Pancreas (tissue), 10 donors: ENCODE data around the gene PPP1R3F. TPM values are rescaled to one million over a fixed set of nuclear protein-coding genes. Genes with fewer than 3 reads are reported as not detected.

Experiments used
- ATAC-seq, 4 donors: fragments of 200-7000 bp; cut with Tn5 transposase; one replicate each; pipeline versions ENCODE4 v1.8.0 to v1.9.1; 2020; ENCODE audit warnings: mild to moderate bottlenecking in 4 of 4, moderate library complexity in 4 of 4
- DNase-seq, 6 donors: peaks; one replicate each; pipeline ENCODE4 v3.0.0-alpha.2; 2020
- FAIRE-seq: peaks from 2 replicates; lab custom pipeline; 2012; peaks lifted over from hg19 to GRCh38; lab: Jason Lieb, UNC
- H3K27ac ChIP-seq, 4 donors: fragments of 200-600 bp; sonication (generic); 1 replicate in 3 of 4; 2 replicates in 1 of 4; pipeline versions ENCODE4 v1.5.0 to v1.8.0; 2020
- H3K27me3 ChIP-seq, 4 donors: fragments of 200-600 bp; one replicate each; pipeline ENCODE4 v1.8.0; 2021
- H3K36me3 ChIP-seq, 3 donors: fragments of 200-600 bp; sonication (generic) in 1 of 3; one replicate each; pipeline versions ENCODE4 v1.5.0 to v1.8.0; 2020 to 2021
- H3K4me1 ChIP-seq, 3 donors: fragments of 200-600 bp; one replicate each; pipeline ENCODE4 v1.8.0; 2021
- H3K4me3 ChIP-seq, 4 donors: fragments of 200-600 bp; sonication (generic) in 2 of 4; one replicate each; pipeline versions ENCODE4 v1.5.0 to v1.8.0; 2020 to 2021
- H3K9me3 ChIP-seq, 4 donors: fragments of 200-600 bp; one replicate each; pipeline ENCODE4 v1.8.0; 2021
- CTCF ChIP-seq, 4 donors: fragments of 200-600 bp; sonication (generic) in 3 of 4; IDR thresholded peaks; one replicate each; pipeline versions ENCODE4 v1.5.0 to v1.8.0; 2021; ENCODE audit warnings: antibody characterized with exemption in 4 of 4
- WGBS, 2 donors: extraction: QIAGEN DNeasy Blood & Tissue Kit; methylation state at CpG; one replicate each; pipeline ENCODE4 v1.1.7; 2013; 5-methylcytosine and 5-hydroxymethylcytosine counted together
- intact Hi-C, 3 donors: fragments of 100-400 bp; cut with DNase I; formaldehyde crosslinking; loops; one replicate each; pipeline versions ENCODE4 v1.11.1 to v1.14.2; 2022
- polyA plus RNA-seq, 2 donors: library from polyadenylated mRNA; stranded (reverse); fragments of 200-250 nt; gene quantifications; one replicate each; pipeline ENCODE4 v1.2.3, GENCODE V29; 2013
- total RNA-seq, 6 donors: library from RNA; stranded (reverse); fragmentation: NEBNext Ultra II Directional in 4 of 6; extraction: Animal tissue kit (Norgen Biotek cat#: 25700) in 4 of 6; gene quantifications; one replicate each; pipeline versions ENCODE4 v1.2.1 to v1.2.4, GENCODE V29; 2021 to 2023
- donor health status: healthy with polysubstance abuse.
- donor health status: DM: no; HTN: no; CAD: no; lungs with moderate emphysema.
- donor health status: DM: no; HTN: no; CAD: no.
- donor health status: control.
- donor health status: control.
- donor health status: Bipolar disorder and iron deficiency.
- donor health status: DM: yes; HTN: yes; CAD: no.
- donor health status: DM: no; HTN: no; CAD: no.
- donor health status: DM: no; HTN: no; CAD: no.
- donor health status: DM: yes; HTN: yes; CAD: no.

The PPP1R3F gene
- total and polyA plus RNA-seq, 8 donors = 1.1 to 5.6 (median 1.7) TPM

- ATAC-seq (peak; percentile 58 to 73 (median 70)), DNase-seq (peak in 4 of 6 donors; percentile 20 to 50 (median 50)), FAIRE-seq (no peak)
- H3K4me1 ChIP-seq = no peaks in the 10 kb centered on the region
- H3K9me3 ChIP-seq = no peaks in the 10 kb centered on the region
- 55 to 59% methylated on average over 19 of the region's 19 CpGs for WGBS, 2 donors
- no peak overlapping the region for H3K4me3 ChIP-seq
- no peaks in the 10 kb centered on the region for H3K27me3 ChIP-seq
- no peak overlapping the region for H3K27ac ChIP-seq
- TF ChIP-seq CTCF (IDR thresholded peaks at IDR 0.05) = no peak
- intact Hi-C loops = no loop called here
- no peaks in the 10 kb centered on the region for H3K36me3 ChIP-seq
These were observed 7.3 kb downstream of the PPP1R3F start for GRCh38 chrX:49276671-49277534.

GRCh38 chrX:49277535-49277830 lies 7.9 kb downstream of the PPP1R3F start:
- no peaks in the 10 kb centered on the region for H3K36me3 ChIP-seq
- DNase-seq (no peak), FAIRE-seq (no peak), ATAC-seq (no peak)
- H3K27me3 ChIP-seq = no peaks in the 10 kb centered on the region
- 44 to 56% methylated on average over 3 of the region's 3 CpGs for WGBS, 2 donors
- H3K9me3 ChIP-seq = no peaks in the 10 kb centered on the region
- no peak overlapping the region for H3K27ac ChIP-seq
- no peak overlapping the region for H3K4me3 ChIP-seq
- intact Hi-C loops = no loop called here
- no peaks in the 10 kb centered on the region for H3K4me1 ChIP-seq
- TF ChIP-seq CTCF (IDR thresholded peaks at IDR 0.05) = no peak

- H3K4me3 ChIP-seq = no peak overlapping the region
- FAIRE-seq = no peak
- intact Hi-C loops = no loop called here
- no peak for ATAC-seq
- H3K27me3 ChIP-seq = no peaks in the 10 kb centered on the region
- no peak overlapping the region for H3K27ac ChIP-seq
- WGBS, 2 donors = 75 to 84% methylated on average over 3 of the region's 3 CpGs
- no peaks in the 10 kb centered on the region for H3K4me1 ChIP-seq
- no peaks in the 10 kb centered on the region for H3K36me3 ChIP-seq
- no peaks in the 10 kb centered on the region for H3K9me3 ChIP-seq
- no peak for TF ChIP-seq CTCF (IDR thresholded peaks at IDR 0.05)
- DNase-seq = no peak
These were observed 8.5 kb downstream of the PPP1R3F start for GRCh38 chrX:49278081-49278480.

- Histone ChIP-seq H3K27me3 (peaks cover 0 to 6% (median 0%) of the 10 kb centered on the region in 4 donors), H3K4me3 (no peak overlapping the region), H3K4me1 (no peaks in the 10 kb centered on the region), H3K36me3 (no peaks in the 10 kb centered on the region), H3K9me3 (no peaks in the 10 kb centered on the region), H3K27ac (no peak overlapping the region)
- TF ChIP-seq CTCF (IDR thresholded peaks at IDR 0.05) = no peak
- no peak for DNase-seq
- 51 to 59% methylated on average over 11 of the region's 11 CpGs for WGBS, 2 donors
- no peak for FAIRE-seq
- intact Hi-C loops = no loop called here
- peak in 2 of 4 donors; percentile 38 to 49 for ATAC-seq
These were observed 13.0 kb downstream of the PPP1R3F start for GRCh38 chrX:49282647-49283011.

GRCh38 chrX:49284212-49284611 lies 14.6 kb downstream of the PPP1R3F start:
- TF ChIP-seq CTCF (IDR thresholded peaks at IDR 0.05) = no peak
- ATAC-seq (no peak), DNase-seq (no peak), FAIRE-seq (peak; percentile 34)
- intact Hi-C loops = no loop called here
- H3K27me3 ChIP-seq = peaks cover 0 to 6% (median 0%) of the 10 kb centered on the region in 4 donors
- 74 to 96% methylated on average over 3 of the region's 3 CpGs for WGBS, 2 donors
- H3K4me3 ChIP-seq = no peak overlapping the region
- no peaks in the 10 kb centered on the region for H3K9me3 ChIP-seq
- no peaks in the 10 kb centered on the region for H3K36me3 ChIP-seq
- H3K27ac ChIP-seq = no peak overlapping the region
- H3K4me1 ChIP-seq = no peaks in the 10 kb centered on the region
